Upper lobe of left lung (tissue), 6 donors: ENCODE data around the gene TAX1BP3. TPM values are rescaled to one million over a fixed set of nuclear protein-coding genes. Genes with fewer than 3 reads are reported as not detected.

Experiments
- ATAC-seq, 2 donors: fragments of 200-7000 bp; cut with Tn5 transposase; one replicate each; pipeline ENCODE4 v1.9.1; 2022; ENCODE audit warnings: mild to moderate bottlenecking in 2 of 2, moderate library complexity in 2 of 2; ENCODE audit not compliant: low FRiP score in 2 of 2
- DNase-seq, 2 donors: peaks; one replicate each; pipeline ENCODE4 v3.0.0-alpha.2; 2019 to 2020
- H3K27ac ChIP-seq, 4 donors: fragments of 200-600 bp; sonication (generic); one replicate each; pipeline ENCODE4 v1.5.1; 2016 to 2019
- H3K27me3 ChIP-seq, 4 donors: fragments of 200-600 bp; sonication (generic); one replicate each; pipeline ENCODE4 v1.5.1; 2017 to 2019
- H3K36me3 ChIP-seq, 4 donors: fragments of 200-600 bp; sonication (generic); one replicate each; pipeline ENCODE4 v1.5.1; 2016 to 2019
- H3K4me1 ChIP-seq, 4 donors: fragments of 200-600 bp; sonication (generic); one replicate each; pipeline ENCODE4 v1.5.1; 2018 to 2019
- H3K4me3 ChIP-seq, 4 donors: fragments of 200-600 bp; sonication (generic); one replicate each; pipeline ENCODE4 v1.5.1; 2017 to 2019; ENCODE audit warnings: mild to moderate bottlenecking in 2 of 4, moderate library complexity in 1 of 4
- H3K9me3 ChIP-seq, 4 donors: fragments of 200-600 bp; sonication (generic); one replicate each; pipeline ENCODE4 v1.5.1; 2018 to 2019
- CTCF ChIP-seq, 6 experiments: fragments of 450-650 bp in 4 of 6; fragments of 200-600 bp in 2 of 6; sonication (generic) in 2 of 6; IDR thresholded peaks; one replicate each; pipeline ENCODE4 v1.5.1; 2016 to 2019; ENCODE audit warnings: antibody characterized with exemption in 6 of 6
- EP300 ChIP-seq, 4 donors: sonication (generic); formaldehyde crosslinking; IDR thresholded peaks; one replicate each; pipeline ENCODE4 v1.5.1; 2017; ENCODE audit warnings: antibody characterized with exemption in 4 of 4, control low read depth in 2 of 4
- POLR2A ChIP-seq, 4 donors: fragments of 450-650 bp; IDR thresholded peaks; one replicate each; pipeline ENCODE4 v1.5.1; 2016 to 2017; ENCODE audit warnings: antibody characterized with exemption in 4 of 4, mild to moderate bottlenecking in 2 of 4
- POLR2AphosphoS5 ChIP-seq, 2 donors: sonication (generic); formaldehyde crosslinking; IDR thresholded peaks; one replicate each; pipeline ENCODE4 v1.5.1; 2017; ENCODE audit warnings: antibody characterized with exemption in 2 of 2
- WGBS, 2 donors: methylation state at CpG; one replicate each; pipeline ENCODE4 v1.1.5; 2017 to 2018; 5-methylcytosine and 5-hydroxymethylcytosine counted together
- total RNA-seq, 6 donors: library from RNA; depleted of rRNA in 4 of 6; stranded (reverse); fragments of >200 nt in 4 of 6; gene quantifications; one replicate each; pipeline versions ENCODE4 v1.1.0 to v1.2.1, GENCODE V29; 2016 to 2021
- donor health status: DM: no; HTN: no; CAD: no; lungs with moderate emphysema.
- donor health status: DM: no; HTN: yes; CAD: no; lungs with severe emphysema.

TAX1BP3 gene
- total RNA-seq, 6 donors from 2014 or later = 49.2 to 200 (median 126) TPM

DNA sequence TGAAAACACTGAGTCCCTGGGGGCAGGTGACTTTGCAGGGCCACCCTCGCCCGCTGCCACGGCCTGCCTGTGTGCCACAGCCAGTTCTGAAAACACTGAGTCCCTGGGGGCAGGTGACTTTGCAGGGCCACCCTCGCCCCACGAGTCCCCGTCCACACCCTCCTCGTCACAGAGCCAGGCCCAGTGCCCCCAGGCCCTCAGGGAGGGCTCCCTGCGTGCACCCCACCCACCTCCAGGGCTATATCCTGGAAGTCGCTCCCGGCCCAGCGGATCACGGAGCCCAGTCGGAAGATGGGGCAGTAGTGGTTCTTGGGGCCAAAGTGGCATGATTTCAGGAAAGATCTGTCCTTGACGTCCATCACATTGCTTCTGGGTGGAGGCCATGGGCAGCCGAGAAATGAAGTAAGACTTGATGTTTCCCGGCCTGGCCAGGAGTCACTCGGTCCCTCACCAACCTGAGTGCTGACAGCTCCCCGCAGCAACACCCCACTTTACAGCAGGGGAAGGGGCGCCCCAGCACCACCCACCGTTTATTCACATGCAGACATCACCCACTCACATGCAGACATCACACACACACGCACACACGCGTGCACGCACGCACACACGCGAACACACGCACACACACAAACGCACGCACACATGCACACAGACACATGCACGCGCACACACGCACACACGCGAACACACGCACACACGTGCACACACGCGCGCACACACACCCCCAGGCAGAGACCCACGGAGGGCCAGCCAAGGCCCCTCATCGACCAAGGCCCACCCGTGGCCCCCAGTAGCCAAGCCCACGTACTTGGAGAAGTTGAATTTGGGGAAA lies 21.1 kb upstream of the TAX1BP3 start:
- 87 to 89% methylated on average over 30 to 42 of the region's 44 CpGs for WGBS, 2 donors
- TF ChIP-seq POLR2AphosphoS5 (IDR thresholded peaks at IDR 0.05) = no peak
- TF ChIP-seq CTCF (IDR thresholded peaks at IDR 0.05) = no peak
- no peak for TF ChIP-seq POLR2A (IDR thresholded peaks at IDR 0.05)
- TF ChIP-seq EP300 (IDR thresholded peaks at IDR 0.05) = no peak
- Histone ChIP-seq H3K9me3 (no peaks in the 10 kb centered on the region), H3K27ac (no peak overlapping the region), H3K27me3 (peaks cover 0 to 8% (median 2%) of the 10 kb centered on the region in 4 donors), H3K36me3 (no peaks in the 10 kb centered on the region), H3K4me1 (no peaks in the 10 kb centered on the region), H3K4me3 (no peak overlapping the region)
- DNase-seq (peak in 1 of 2 donors; percentile 80), ATAC-seq (peak in 1 of 2 donors; percentile 29)

DNA sequence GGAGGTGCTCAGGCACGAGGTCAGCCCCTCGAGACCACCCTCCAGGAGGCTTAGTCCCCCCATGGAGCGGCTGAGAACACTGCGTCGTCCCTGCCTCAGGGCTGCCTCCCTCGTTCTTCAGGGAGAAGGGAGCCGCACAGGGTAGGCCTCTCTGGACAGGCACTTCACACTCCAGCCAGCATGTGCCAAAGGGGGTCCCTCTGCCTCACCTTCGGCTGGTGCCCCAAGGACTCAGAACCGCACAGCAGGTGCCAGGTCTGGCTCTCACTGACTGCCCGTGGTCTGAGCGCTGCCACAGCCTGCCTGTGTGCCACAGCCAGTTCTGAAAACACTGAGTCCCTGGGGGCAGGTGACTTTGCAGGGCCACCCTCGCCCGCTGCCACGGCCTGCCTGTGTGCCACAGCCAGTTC lies 20.5 kb upstream of the TAX1BP3 start:
- ATAC-seq (peak in 1 of 2 donors; percentile 41), DNase-seq (peak in 1 of 2 donors; percentile 46)
- 66% methylated on average over 4 of the region's 14 CpGs; no CpG with 5 or more reads in 1 of the 2 donors for WGBS, 2 donors
- no peak overlapping the region for H3K27ac ChIP-seq
- H3K4me3 ChIP-seq = no peak overlapping the region
- H3K36me3 ChIP-seq = no peaks in the 10 kb centered on the region
- TF ChIP-seq CTCF (IDR thresholded peaks at IDR 0.05) = no peak
- no peak for TF ChIP-seq POLR2A (IDR thresholded peaks at IDR 0.05)
- TF ChIP-seq EP300 (IDR thresholded peaks at IDR 0.05) = no peak
- TF ChIP-seq POLR2AphosphoS5 (IDR thresholded peaks at IDR 0.05) = no peak
- H3K27me3 ChIP-seq = peaks cover 0 to 8% (median 2%) of the 10 kb centered on the region in 4 donors
- H3K9me3 ChIP-seq = no peaks in the 10 kb centered on the region
- no peaks in the 10 kb centered on the region for H3K4me1 ChIP-seq

DNA sequence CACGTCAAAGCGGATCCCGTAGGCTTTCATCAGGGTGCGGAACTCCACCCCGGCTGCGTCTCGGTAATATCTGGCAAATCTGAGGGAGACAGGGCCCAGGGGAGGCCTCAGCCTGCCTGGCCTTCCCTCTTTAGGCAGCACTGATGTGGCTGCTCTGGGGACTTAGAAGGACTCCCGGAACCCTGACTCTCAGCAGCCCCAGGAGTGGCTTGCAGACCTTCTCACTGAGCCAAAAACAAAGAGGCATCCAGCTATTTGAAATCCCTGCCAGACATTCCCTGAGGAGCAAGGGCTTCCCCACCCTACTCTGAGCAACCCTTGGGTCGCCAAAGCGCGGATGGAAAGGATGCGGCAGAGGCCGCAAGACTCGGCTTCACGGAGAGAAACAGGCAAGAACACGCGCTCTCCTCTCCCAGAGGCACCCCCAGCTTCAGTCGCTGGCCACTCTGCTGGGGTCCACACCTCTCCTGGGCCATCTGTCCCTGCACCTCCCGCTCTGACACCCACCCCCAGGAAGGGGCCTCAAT lies 19.7 kb upstream of the TAX1BP3 start:
- Histone ChIP-seq H3K9me3 (no peaks in the 10 kb centered on the region), H3K4me1 (no peaks in the 10 kb centered on the region), H3K36me3 (no peaks in the 10 kb centered on the region), H3K27ac (no peak overlapping the region), H3K27me3 (peaks cover 0 to 8% (median 2%) of the 10 kb centered on the region in 4 donors), H3K4me3 (no peak overlapping the region)
- no peak for TF ChIP-seq POLR2A (IDR thresholded peaks at IDR 0.05)
- no peak for TF ChIP-seq CTCF (IDR thresholded peaks at IDR 0.05)
- TF ChIP-seq EP300 (IDR thresholded peaks at IDR 0.05) = no peak
- TF ChIP-seq POLR2AphosphoS5 (IDR thresholded peaks at IDR 0.05) = no peak
- DNase-seq = peak in 1 of 2 donors; percentile 42
- ATAC-seq = no peak
- 43 to 59% methylated on average over 11 to 16 of the region's 19 CpGs for WGBS, 2 donors

DNA sequence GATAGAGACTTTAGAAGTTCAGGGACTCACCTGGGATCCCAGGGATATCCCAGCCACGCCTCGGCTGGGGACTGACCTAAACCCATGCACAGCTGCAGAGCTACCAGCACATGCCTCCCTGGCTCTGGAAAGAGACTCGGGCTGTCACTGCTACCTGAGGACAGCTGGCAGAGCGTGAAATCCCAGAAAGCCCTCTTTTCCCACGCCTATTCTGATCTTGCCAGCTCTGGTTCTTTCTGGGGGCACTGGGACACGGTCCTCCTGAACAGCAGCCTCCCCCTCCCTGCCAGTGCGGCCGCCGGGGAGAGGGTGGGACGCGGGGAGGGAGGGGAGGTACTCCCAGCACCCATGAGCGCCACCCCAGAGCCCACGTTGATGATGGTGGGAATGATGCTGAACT lies 16.8 kb upstream of the TAX1BP3 start:
- no peak overlapping the region for H3K27ac ChIP-seq
- H3K27me3 ChIP-seq = peaks cover 0 to 8% (median 2%) of the 10 kb centered on the region in 4 donors
- H3K36me3 ChIP-seq = no peaks in the 10 kb centered on the region
- DNase-seq (peak in 1 of 2 donors; percentile 69), ATAC-seq (no peak)
- no peak for TF ChIP-seq CTCF (IDR thresholded peaks at IDR 0.05)
- no peak for TF ChIP-seq POLR2AphosphoS5 (IDR thresholded peaks at IDR 0.05)
- TF ChIP-seq EP300 (IDR thresholded peaks at IDR 0.05) = no peak
- no peak for TF ChIP-seq POLR2A (IDR thresholded peaks at IDR 0.05)
- no peaks in the 10 kb centered on the region for H3K9me3 ChIP-seq
- H3K4me3 ChIP-seq = no peak overlapping the region
- H3K4me1 ChIP-seq = no peaks in the 10 kb centered on the region
- WGBS, 2 donors = 47 to 51% methylated on average over 3 to 7 of the region's 13 CpGs
